IMR-90 (cell line): Measurements from ENCODE around the gene ZDHHC8.

Experiments
- CTCF ChIP-seq: conservative IDR thresholded peaks from 2 replicates; pipeline ENCODE4 v1.5.1; 2012; ENCODE audit warnings: mild to moderate bottlenecking, low read depth, low read length, improper control_type of control experiment
- MXI1 ChIP-seq: IDR thresholded peaks from 2 replicates; pipeline ENCODE4 v1.6.1; 2012; ENCODE audit warnings: low read depth, mild to moderate bottlenecking, low read length, moderate library complexity, borderline replicate concordance
- NFE2L2 ChIP-seq: fragments of 150-350 bp; IDR thresholded peaks from 2 replicates; pipeline ENCODE4 v1.6.1; 2016; ENCODE audit warnings: low read depth, mild to moderate bottlenecking, low read length
- POLR2A ChIP-seq: IDR thresholded peaks from 2 replicates; pipeline ENCODE4 v1.6.1; 2012; ENCODE audit warnings: mild to moderate bottlenecking, low read depth, low read length
- USF2 ChIP-seq: fragments of 150-350 bp; IDR thresholded peaks from 2 replicates; pipeline ENCODE4 v1.6.1; 2017; ENCODE audit warnings: mild to moderate bottlenecking, antibody characterized with exemption, low read length, low read depth

- TF ChIP-seq CTCF = no peak
- no peak for TF ChIP-seq NFE2L2
- TF ChIP-seq USF2 = no peak
- no peak for TF ChIP-seq MXI1
- TF ChIP-seq POLR2A = no peak
Measured at GRCh38 chr22:20091690-20092476, 39.7 kb upstream of the ZDHHC8 start.
